Upper lobe of right lung (tissue), 1 donor: ENCODE data around the gene PIK3CB. TPM values are rescaled to one million over a fixed set of nuclear protein-coding genes. Genes with fewer than 3 reads are reported as not detected.
A peak's percentile ranks its signal among the peaks of the same experiment; 100 is the strongest.
"Not testable (repeated sequence)": the region's sequence is repeated elsewhere in the genome, so short reads cannot be mapped to it uniquely, and the experiment has no call there.

Source experiments
- ATAC-seq: fragments of 200-7000 bp; cut with Tn5 transposase; one replicate; pipeline ENCODE4 v1.9.1; 2020; ENCODE audit warnings: mild to moderate bottlenecking, moderate library complexity
- DNase-seq: peaks from one replicate; pipeline ENCODE4 v3.0.0-alpha.2; 2020
- H3K27ac ChIP-seq: fragments of 200-600 bp; one replicate; pipeline ENCODE4 v1.8.0; 2022
- H3K27me3 ChIP-seq: fragments of 200-600 bp; one replicate; pipeline ENCODE4 v1.8.0; 2022; ENCODE audit warnings: mild to moderate bottlenecking
- H3K36me3 ChIP-seq: fragments of 200-600 bp; one replicate; pipeline ENCODE4 v1.8.0; 2022
- H3K4me1 ChIP-seq: fragments of 200-600 bp; one replicate; pipeline ENCODE4 v1.8.0; 2022
- H3K4me3 ChIP-seq: fragments of 200-600 bp; one replicate; pipeline ENCODE4 v1.8.0; 2022; ENCODE audit warnings: mild to moderate bottlenecking
- H3K9me3 ChIP-seq: fragments of 200-600 bp; one replicate; pipeline ENCODE4 v1.8.0; 2022
- CTCF ChIP-seq: fragments of 200-600 bp; IDR thresholded peaks from one replicate; pipeline ENCODE4 v1.8.0; 2022; ENCODE audit warnings: antibody characterized with exemption
- intact Hi-C: fragments of 100-400 bp; cut with DNase I; formaldehyde crosslinking; loops from one replicate; pipeline ENCODE4 v1.11.0; 2022
- total RNA-seq: library from RNA; stranded (reverse); fragmentation: NEBNext Ultra II Directional; extraction: Animal tissue kit (Norgen Biotek cat#: 25700); gene quantifications from one replicate; pipeline ENCODE4 v1.2.1, GENCODE V29; 2021
- donor health status: DM: no; HTN: yes; CAD: no; lungs with severe emphysema.

PIK3CB gene
- total RNA-seq, 1 donor from 2014 or later = 37.4 TPM

- Histone ChIP-seq H3K9me3 (no peaks in the 10 kb centered on the region), H3K4me1 (no peaks in the 10 kb centered on the region), H3K27ac (no peak overlapping the region), H3K4me3 (no peak overlapping the region), H3K27me3 (no peaks in the 10 kb centered on the region), H3K36me3 (no peaks in the 10 kb centered on the region)
- intact Hi-C loops = no loop called here
- no peak for ATAC-seq
- no peak for DNase-seq
- no peak for TF ChIP-seq CTCF
Measured at GRCh38 chr3:138854204-138854603, 19.5 kb upstream of the PIK3CB start.

GRCh38 chr3:138850151-138850550, 15.4 kb upstream of the PIK3CB start:
- Histone ChIP-seq H3K4me3 (no peak overlapping the region), H3K4me1 (no peaks in the 10 kb centered on the region), H3K27ac (no peak overlapping the region), H3K36me3 (no peaks in the 10 kb centered on the region), H3K9me3 (no peaks in the 10 kb centered on the region), H3K27me3 (no peaks in the 10 kb centered on the region)
- no peak for DNase-seq
- no peak for ATAC-seq
- intact Hi-C loops = no loop called here
- TF ChIP-seq CTCF = no peak

- intact Hi-C loops = no loop called here
- no peaks in the 10 kb centered on the region for H3K4me1 ChIP-seq
- no peaks in the 10 kb centered on the region for H3K27me3 ChIP-seq
- DNase-seq (no peak), ATAC-seq (no peak)
- H3K27ac ChIP-seq = no peak overlapping the region
- no peaks in the 10 kb centered on the region for H3K36me3 ChIP-seq
- H3K4me3 ChIP-seq = no peak overlapping the region
- TF ChIP-seq CTCF = no peak
- H3K9me3 ChIP-seq = no peaks in the 10 kb centered on the region
Measured at GRCh38 chr3:138849222-138849940, 14.7 kb upstream of the PIK3CB start.

GRCh38 chr3:138848696-138849095, 14.0 kb upstream of the PIK3CB start:
- ATAC-seq = no peak
- no peak for TF ChIP-seq CTCF

GRCh38 chr3:138846824-138847223, 12.1 kb upstream of the PIK3CB start:
- DNase-seq, H3K4me3 ChIP-seq, intact Hi-C loops, H3K9me3 ChIP-seq, ATAC-seq, H3K27ac ChIP-seq, H3K4me1 ChIP-seq, H3K36me3 ChIP-seq, H3K27me3 ChIP-seq: not testable (repeated sequence)

More at GRCh38 chr3:138848696-138849095, 14.0 kb upstream of the PIK3CB start:
- no peak overlapping the region for H3K27ac ChIP-seq
- no peak for DNase-seq
- no peaks in the 10 kb centered on the region for H3K9me3 ChIP-seq
- no peaks in the 10 kb centered on the region for H3K36me3 ChIP-seq
- H3K4me3 ChIP-seq = no peak overlapping the region
- intact Hi-C loops = no loop called here
- H3K4me1 ChIP-seq = no peaks in the 10 kb centered on the region
- H3K27me3 ChIP-seq = no peaks in the 10 kb centered on the region

GRCh38 chr3:138846262-138846791, 11.6 kb upstream of the PIK3CB start:
- peak; percentile 68 for ATAC-seq
- Histone ChIP-seq H3K9me3 (no peaks in the 10 kb centered on the region), H3K4me3 (no peak overlapping the region), H3K27me3 (no peaks in the 10 kb centered on the region), H3K4me1 (no peaks in the 10 kb centered on the region), H3K27ac (no peak overlapping the region), H3K36me3 (no peaks in the 10 kb centered on the region)
- no peak for TF ChIP-seq CTCF
- no peak for DNase-seq
- intact Hi-C loops = no loop called here
